ENCODE data around the gene MAGI2.

DNA sequence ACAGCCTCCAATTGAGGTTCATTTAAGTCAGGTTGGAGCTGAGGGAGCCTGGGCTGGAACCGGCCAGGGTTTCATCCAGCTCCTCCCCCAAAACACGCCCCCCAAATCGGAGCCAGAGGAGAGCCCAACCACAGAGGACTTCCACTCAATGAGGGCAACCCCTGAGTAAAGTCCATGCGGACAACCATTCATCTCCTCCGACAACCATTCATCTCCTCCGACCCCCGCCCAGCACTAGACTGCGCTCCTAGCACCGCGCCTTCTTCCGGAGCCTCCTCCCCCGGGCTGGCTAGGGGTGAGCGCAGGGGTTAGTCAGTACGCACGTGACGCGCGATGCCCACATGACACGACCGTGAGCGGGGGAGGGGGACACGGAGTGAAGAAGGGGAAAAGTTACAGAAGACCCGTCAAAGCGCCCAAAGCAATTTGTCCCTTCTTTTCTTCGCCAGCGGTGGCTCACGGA, 1.4 kb downstream of the MAGI2 start:
- TF ChIP-seq SNAI2 (CRISPR knock-in tag; IDR thresholded peaks at IDR 0.05) (peak; percentile 35; the same call in 1 of the 2 replicates), ESRRG (CRISPR knock-in tag; IDR thresholded peaks at IDR 0.05) (no peak), ZC3H10 (CRISPR knock-in tag; IDR thresholded peaks at IDR 0.05) (no peak), ZFP3 (CRISPR knock-in tag; IDR thresholded peaks at IDR 0.05) (peak; percentile 62; the same call in 1 of the 2 replicates), ZFP30 (CRISPR knock-in tag; IDR thresholded peaks at IDR 0.05) (no peak), TOX (CRISPR knock-in tag; IDR thresholded peaks at IDR 0.05; ENCODE audit: borderline replicate concordance) (no peak), OSR1 (CRISPR knock-in tag; IDR thresholded peaks at IDR 0.05) (no peak), CSDC2 (CRISPR knock-in tag; IDR thresholded peaks at IDR 0.05) (0 out of 2 replicates have a peak, but pooled peaks have one; percentile 81), PATZ1 (CRISPR knock-in tag; IDR thresholded peaks at IDR 0.05; ENCODE audit: borderline replicate concordance) (no peak), ARNTL (CRISPR knock-in tag; IDR thresholded peaks at IDR 0.05; ENCODE audit: borderline replicate concordance, low read depth) (peak; percentile 78; the same call in 1 of the 2 replicates), ZNF70 (CRISPR knock-in tag; IDR thresholded peaks at IDR 0.05) (peak; percentile 40; the same call in 1 of the 2 replicates), RARB (CRISPR knock-in tag; IDR thresholded peaks at IDR 0.05) (no peak)

Measured in SK-N-SH treated with all-trans-retinoic acid at 6 μM for 48 hours (cell line).